Measurements from ENCODE around the gene COMMD8.
"Not testable (repeated sequence)": the region's sequence is repeated elsewhere in the genome, so short reads cannot be mapped to it uniquely, and the experiment has no call there.

The COMMD8 gene

DNA sequence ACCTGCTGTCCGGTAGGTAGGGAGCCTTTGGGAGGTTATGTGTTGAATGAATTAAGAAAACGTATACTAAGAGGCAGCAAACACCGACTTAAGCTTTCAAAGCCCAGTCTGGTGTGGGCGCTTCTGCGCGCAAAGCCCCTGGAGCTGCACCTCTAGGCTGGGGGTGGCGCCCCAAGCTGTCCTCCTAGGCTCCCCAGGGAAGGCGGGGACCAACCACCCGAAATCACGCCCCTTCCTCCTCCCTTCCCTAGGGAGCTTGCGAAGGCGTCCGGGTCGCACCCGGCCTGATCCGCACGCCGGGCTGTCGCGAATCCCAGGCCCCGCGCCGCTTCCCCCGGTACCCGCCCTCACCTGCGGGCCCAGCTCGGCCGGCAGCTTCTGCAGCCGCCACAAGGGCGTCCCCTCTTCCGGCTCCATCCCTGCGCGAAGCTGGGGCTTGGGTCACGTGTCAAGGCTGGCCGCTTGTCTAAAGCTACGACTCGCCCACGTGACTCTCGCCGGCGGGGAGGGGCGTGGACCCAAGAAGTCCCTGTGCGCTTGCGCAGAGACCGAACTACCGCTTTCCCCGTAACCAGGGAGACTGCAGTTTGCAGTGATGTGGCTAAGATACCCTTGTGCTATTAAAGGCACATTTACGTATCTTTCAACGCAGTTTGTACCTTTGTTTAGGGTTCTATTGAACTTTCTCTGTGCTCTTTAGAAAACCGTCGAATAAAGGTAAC lies at the start of gene COMMD8:
TSS of gene COMMD8 (minus strand) at position 468 of the 722 bp plus-strand sequence. CDS start at position 417, 51 bp downstream.
- peak; percentile 68 for FAIRE-seq
- DNase-seq (ENCODE audit: low spot score) = peak; percentile 90

DNA sequence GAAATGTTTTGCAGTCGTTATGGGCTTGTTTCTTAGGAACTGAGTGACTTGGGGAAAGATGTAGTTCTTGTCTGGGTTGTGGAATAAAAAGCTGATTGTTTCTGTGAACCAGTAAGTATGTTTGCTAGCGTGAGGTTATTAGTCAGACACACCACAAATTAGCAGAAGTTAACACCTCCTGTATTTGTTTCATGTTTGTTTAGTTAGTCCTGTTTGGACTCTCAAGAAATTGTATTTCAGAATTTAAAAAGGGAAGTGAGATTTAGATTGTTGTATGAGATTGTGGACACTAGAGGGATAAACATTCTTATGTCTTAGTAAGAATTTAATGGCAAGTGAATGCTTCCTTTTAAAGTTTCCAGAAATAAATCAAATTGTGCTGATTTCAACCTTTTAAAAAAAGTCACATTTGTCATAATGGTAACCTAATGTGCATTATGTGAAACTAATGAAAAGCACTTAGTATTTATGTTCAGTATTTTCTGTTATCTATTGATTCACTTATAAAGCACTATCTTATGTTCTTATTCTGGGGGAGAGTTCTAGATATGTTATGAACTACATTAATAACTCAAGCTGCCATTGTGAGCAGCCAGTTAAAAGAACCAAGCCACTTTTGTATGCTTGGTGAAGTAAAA lies 47.1 kb upstream of the COMMD8 start:
- FAIRE-seq = peak; percentile 29
- DNase-seq (ENCODE audit: low spot score) = no peak

DNA sequence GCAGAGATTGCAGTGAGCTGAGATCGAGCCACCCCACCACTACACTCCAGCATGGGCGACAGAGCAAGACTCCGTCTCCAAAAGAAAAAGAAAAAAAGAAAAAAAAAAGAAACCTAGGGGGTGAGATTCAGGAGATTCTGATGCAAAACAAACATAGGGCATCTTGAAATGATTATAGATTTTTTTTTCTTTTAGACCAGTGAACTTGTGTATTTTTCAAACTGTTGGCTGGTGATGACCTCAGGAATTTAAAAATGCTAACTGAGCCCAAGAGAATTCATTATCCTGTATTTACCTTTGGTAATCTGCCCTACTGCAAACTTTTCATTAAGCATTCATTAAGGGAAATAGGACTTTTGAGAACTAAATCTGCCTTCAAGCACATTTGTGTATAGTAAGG lies 42.2 kb upstream of the COMMD8 start:
- FAIRE-seq (no peak), DNase-seq (ENCODE audit: low spot score) (no peak)

DNA sequence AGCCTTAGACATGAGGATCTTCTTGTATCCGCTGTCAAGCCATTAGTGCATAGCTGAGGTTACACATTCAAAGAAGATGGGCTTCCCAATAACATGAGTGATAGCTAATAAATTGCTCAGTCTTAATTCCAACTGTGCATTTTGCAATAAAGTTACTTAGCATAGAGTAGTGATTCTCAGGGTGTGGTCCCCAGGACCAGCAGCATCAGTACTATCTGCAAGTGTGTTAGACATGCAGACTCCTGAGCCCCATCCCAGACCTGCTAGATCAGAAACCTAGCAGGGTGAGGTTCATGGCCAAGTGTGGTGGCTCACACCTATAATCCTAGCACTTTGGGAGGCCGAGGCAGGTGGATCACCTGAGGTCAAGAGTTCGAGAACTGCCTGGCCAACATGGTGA lies 41.6 kb upstream of the COMMD8 start:
- no peak for DNase-seq (ENCODE audit: low spot score)
- no peak for FAIRE-seq

- DNase-seq (ENCODE audit: low spot score) (no peak), FAIRE-seq (no peak)
Measured at GRCh38 chr4:47500776-47501175, 37.3 kb upstream of the COMMD8 start.

DNA sequence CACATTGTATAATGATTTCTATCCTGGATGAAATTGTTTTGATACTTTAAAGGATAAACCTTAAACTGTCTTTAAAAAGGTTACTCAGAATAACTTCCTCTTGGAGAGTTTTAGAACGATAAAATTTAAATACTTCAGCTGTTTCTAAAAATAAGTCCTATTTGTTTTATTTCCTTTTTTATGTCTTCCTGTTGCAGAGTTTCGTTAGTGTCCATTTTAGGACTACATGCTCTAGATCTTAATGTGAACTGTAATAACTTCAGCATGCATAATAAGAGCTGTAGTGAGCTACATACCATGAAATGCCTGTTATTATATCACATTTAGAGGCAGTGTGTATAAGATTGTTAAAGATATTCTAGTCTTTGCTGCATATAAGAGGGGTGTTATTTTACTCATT lies 36.2 kb upstream of the COMMD8 start:
- FAIRE-seq (no peak), DNase-seq (ENCODE audit: low spot score) (no peak)

- no peak for DNase-seq (ENCODE audit: low spot score)
- FAIRE-seq = no peak
Measured at GRCh38 chr4:47498899-47499298, 35.4 kb upstream of the COMMD8 start.

GRCh38 chr4:47494124-47494430 lies 30.6 kb upstream of the COMMD8 start:
- no peak for FAIRE-seq
- no peak for DNase-seq (ENCODE audit: low spot score)

- FAIRE-seq = no peak
Measured at GRCh38 chr4:47493238-47494123, 30.0 kb upstream of the COMMD8 start.

GRCh38 chr4:47490550-47490949 lies 27.0 kb upstream of the COMMD8 start:
- no peak for FAIRE-seq
- DNase-seq (ENCODE audit: low spot score) = no peak

More at GRCh38 chr4:47493238-47494123, 30.0 kb upstream of the COMMD8 start:
- DNase-seq (ENCODE audit: low spot score) = no peak

- DNase-seq (ENCODE audit: low spot score) = no peak
- no peak for FAIRE-seq
Measured at GRCh38 chr4:47488706-47489105, 25.2 kb upstream of the COMMD8 start.

GRCh38 chr4:47486727-47487126 lies 23.2 kb upstream of the COMMD8 start:
- not testable (repeated sequence) for DNase-seq (ENCODE audit: low spot score)
- peak; percentile 42 for FAIRE-seq

DNA sequence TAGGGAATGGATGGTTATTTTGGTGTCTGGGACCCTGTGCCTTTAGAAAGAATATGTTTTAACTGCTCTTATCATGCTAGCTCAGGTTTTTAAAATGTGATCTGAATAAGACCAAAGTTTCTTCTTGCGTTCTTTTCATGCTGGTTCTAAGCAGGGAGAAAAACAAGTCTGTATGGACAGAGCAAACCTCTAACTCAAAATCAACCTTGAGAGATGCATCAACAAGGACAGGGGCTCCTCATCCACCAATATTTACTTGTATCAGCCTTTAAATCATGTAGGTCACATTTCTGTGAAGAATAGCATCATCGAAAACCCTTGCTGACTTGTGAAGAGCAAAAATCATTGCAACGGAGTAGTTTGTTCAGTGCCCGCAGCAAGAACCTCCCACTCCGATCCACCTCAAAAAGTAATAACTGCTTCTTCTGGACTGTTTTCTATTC lies 22.8 kb upstream of the COMMD8 start:
- FAIRE-seq (no peak), DNase-seq (ENCODE audit: low spot score) (no peak)

GRCh38 chr4:47485768-47486167 lies 22.3 kb upstream of the COMMD8 start:
- DNase-seq (ENCODE audit: low spot score) = no peak
- no peak for FAIRE-seq

GRCh38 chr4:47485047-47485692 lies 21.7 kb upstream of the COMMD8 start, which contains the start of gene ATP10D:
Gene ATP10D (plus strand): TSS chr4:47485275. CDS start chr4:47512541, 27,266 bp downstream.
- FAIRE-seq = peak; percentile 81
- DNase-seq (ENCODE audit: low spot score) = peak; percentile 84

- no peak for FAIRE-seq
- DNase-seq (ENCODE audit: low spot score) = no peak
Measured at GRCh38 chr4:47484168-47484567, 20.7 kb upstream of the COMMD8 start.

DNA sequence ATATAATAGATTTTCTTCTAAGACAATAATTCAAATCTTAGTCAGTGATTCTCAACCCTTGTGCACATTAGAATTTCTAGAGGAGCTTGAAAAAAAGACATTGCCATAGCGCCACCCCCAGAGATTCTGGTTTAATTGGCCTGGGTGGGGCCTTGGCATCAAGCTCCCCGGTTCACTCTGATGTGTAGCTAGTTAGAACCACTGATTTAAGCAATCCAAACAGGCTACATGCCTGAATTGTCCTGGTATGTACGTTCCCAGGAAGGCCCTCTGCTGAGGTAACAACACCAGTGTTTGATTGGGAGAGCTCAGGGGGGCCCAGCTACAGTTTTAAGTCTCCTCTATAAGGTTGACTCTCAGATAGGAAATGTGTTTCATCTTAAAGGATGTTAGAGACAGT lies 20.2 kb upstream of the COMMD8 start:
- no peak for FAIRE-seq
- no peak for DNase-seq (ENCODE audit: low spot score)

DNA sequence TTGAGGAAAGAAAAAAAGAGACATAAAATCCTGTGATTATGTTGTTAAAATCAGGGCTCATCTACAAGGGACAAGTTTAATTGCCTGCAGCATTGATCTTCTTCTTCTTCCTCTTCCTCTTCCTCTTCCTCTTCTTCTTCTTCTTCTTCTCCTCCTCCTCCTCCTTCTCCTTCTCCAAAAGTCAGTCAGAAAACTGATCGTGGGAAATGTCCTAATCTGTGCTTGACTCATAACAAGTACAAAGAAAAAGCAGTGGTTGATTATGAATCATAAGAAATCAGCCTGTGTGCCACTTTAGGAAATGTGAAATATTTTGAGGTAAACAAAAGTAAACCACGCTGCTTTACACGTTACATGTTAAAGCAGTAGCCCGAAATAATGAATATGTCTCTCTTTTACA lies 18.8 kb upstream of the COMMD8 start:
- DNase-seq (ENCODE audit: low spot score) (no peak), FAIRE-seq (no peak)

DNA sequence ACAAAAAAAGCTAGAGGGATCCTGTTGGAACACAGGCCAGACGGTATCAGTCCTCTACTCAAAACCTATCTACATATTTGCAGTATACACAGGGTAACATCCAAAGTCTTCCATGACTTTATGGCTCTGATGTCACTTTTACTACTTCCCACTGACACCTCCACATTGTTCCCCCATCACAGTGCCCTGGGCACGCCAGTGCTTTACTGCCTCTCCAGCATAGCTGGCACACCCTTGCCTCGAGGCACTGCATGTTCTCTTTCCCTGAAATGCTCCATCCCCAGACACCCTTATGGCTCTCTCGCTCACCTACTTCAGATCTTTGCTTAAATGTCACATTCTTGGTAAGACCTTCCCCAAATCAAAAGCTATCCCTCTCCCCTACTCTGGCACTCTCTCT lies 15.3 kb upstream of the COMMD8 start:
- FAIRE-seq (no peak), DNase-seq (ENCODE audit: low spot score) (no peak)

- FAIRE-seq (no peak), DNase-seq (ENCODE audit: low spot score) (no peak)
Measured at GRCh38 chr4:47475411-47475810, 11.9 kb upstream of the COMMD8 start.

- FAIRE-seq (no peak), DNase-seq (ENCODE audit: low spot score) (no peak)
Measured at GRCh38 chr4:47474799-47475198, 11.3 kb upstream of the COMMD8 start.
